Gastrocnemius medialis (tissue), 4 donors: Measurements from ENCODE around the gene BOD1L1.

ENCODE experiments used
- POLR2A ChIP-seq, 2 donors: fragments of 450-650 bp; IDR thresholded peaks; one replicate each; pipeline ENCODE4 v1.6.1; 2017; ENCODE audit warnings: antibody characterized with exemption in 2 of 2, mild to moderate bottlenecking in 2 of 2, moderate library complexity in 2 of 2
- TF ChIP-seq, protein P1 (sequence below), 5 experiments: fragments of 450-650 bp in 3 of 5; fragments of 200-600 bp in 2 of 5; sonication (generic) in 2 of 5; IDR thresholded peaks in 4 of 5; conservative IDR thresholded peaks in 1 of 5; 1 replicate in 4 of 5; 2 replicates in 1 of 5; pipeline ENCODE4 v1.5.1; 2016 to 2019; ENCODE audit warnings: antibody characterized with exemption in 5 of 5, mild to moderate bottlenecking in 3 of 5, moderate library complexity in 3 of 5

DNA sequence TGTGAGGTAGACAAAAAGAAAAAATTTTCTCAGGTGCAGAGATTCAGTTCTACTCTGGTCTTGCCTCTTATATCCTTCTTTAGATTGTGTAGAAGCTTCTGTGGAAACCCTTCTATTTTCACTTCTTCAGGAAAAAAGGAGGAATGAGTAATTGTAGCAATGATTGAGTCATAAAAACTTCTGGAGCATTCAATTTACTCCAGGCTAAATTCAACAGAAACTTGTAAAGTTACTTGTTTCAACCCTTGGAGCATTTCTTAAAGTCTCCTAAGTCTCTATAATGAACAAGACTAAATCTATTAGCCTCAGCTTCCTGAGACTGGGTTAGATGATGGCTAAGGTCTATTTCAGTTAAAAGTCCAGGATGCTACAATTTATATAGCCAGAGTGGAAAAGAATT lies 29.9 kb downstream of the BOD1L1 start:
- TF ChIP-seq, protein P1, sequence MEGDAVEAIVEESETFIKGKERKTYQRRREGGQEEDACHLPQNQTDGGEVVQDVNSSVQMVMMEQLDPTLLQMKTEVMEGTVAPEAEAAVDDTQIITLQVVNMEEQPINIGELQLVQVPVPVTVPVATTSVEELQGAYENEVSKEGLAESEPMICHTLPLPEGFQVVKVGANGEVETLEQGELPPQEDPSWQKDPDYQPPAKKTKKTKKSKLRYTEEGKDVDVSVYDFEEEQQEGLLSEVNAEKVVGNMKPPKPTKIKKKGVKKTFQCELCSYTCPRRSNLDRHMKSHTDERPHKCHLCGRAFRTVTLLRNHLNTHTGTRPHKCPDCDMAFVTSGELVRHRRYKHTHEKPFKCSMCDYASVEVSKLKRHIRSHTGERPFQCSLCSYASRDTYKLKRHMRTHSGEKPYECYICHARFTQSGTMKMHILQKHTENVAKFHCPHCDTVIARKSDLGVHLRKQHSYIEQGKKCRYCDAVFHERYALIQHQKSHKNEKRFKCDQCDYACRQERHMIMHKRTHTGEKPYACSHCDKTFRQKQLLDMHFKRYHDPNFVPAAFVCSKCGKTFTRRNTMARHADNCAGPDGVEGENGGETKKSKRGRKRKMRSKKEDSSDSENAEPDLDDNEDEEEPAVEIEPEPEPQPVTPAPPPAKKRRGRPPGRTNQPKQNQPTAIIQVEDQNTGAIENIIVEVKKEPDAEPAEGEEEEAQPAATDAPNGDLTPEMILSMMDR (IDR thresholded peaks at IDR 0.05 in 4 of 5, conservative IDR thresholded peaks at IDR 0.05 in 1 of 5), result no peak
- no peak for TF ChIP-seq POLR2A (IDR thresholded peaks at IDR 0.05)
